NB4 (cell line): Measurements from ENCODE around the gene TVP23C.
"Not testable (repeated sequence)": the region's sequence is repeated elsewhere in the genome, so short reads cannot be mapped to it uniquely, and the experiment has no call there.

Source experiments
- DNase-seq: peaks from one replicate; pipeline ENCODE4 v3.0.0; 2010; ENCODE audit warnings: low read depth
- H3K4me3 ChIP-seq: one replicate; pipeline ENCODE4 v1.5.1; 2011; ENCODE audit warnings: mild to moderate bottlenecking, low read depth, low read length, moderate library complexity
- MYC ChIP-seq: IDR thresholded peaks from 2 replicates; pipeline ENCODE4 v1.6.1; 2011; ENCODE audit warnings: low read depth, low read length
- POLR2A ChIP-seq: IDR thresholded peaks from 2 replicates; pipeline ENCODE4 v1.6.1; 2011; ENCODE audit warnings: mild to moderate bottlenecking; ENCODE audit not compliant: insufficient read length; ENCODE audit errors: extremely low read depth
- TF ChIP-seq, protein P1 (sequence below): IDR thresholded peaks from one replicate; pipeline ENCODE4 v1.5.1; 2012; ENCODE audit warnings: low read depth, low read length
- TF ChIP-seq, protein P2 (sequence below): IDR thresholded peaks from 2 replicates; pipeline ENCODE4 v1.6.1; 2011; ENCODE audit warnings: low read depth, low read length

Gene TVP23C

DNA sequence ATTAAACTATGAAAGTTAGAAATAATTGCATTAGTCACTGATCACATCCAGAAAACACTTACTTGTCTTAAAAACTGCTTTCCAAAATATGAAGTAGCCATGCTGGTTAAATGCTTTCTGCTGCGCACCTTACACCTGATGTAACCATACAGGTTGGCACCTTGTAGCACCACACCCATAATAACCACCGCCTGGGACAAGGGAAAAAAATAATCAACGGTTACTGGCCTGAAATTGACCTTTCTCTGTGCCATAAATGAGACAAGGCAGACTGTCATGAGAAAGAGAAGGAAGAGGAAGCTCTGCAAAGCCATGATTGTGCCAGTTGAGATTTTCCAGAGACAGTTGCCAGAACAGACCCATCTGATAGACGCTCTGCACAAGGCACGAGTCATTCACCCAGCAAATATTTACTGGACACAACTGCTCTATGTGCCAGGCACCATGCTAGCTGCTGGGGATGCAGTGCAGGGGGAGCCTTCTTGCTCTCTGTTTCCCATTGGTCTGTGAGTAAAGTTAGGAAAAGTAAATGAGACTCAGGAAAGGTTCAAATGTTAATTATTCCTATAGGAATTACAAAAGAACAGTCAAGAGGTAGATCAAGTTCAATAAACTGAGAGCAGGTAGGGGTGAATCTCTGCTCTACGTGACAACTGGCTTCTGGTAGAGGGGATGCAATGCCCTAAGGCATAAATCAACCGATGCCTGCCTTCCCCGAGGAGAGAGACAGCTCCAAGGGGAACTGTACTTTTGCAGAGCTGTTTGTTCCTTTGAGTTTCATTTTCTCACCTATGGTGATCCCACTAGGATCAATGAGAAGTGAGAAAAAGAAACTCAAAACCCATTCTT lies 22.7 kb downstream of the TVP23C start:
- not testable (repeated sequence) for DNase-seq, H3K4me3 ChIP-seq

DNA sequence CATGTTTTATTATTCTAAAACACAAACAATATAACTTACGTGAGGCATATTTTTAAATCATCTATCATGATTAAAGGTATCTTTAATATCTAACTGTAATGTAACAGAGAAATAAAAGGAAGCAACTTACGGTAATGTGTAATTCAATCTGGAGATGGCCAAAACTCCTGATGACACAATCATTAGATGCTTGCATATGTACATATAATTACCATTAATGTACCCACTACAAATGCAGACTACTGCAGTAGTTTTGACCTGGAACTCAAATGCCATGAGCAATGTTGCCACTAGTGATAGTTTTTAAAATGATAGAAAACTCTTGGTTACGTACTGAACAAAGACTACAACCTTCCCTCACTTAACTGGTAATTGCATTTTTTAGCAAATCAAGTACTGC lies 30.2 kb downstream of the TVP23C start:
- not testable (repeated sequence) for H3K4me3 ChIP-seq, DNase-seq

DNA sequence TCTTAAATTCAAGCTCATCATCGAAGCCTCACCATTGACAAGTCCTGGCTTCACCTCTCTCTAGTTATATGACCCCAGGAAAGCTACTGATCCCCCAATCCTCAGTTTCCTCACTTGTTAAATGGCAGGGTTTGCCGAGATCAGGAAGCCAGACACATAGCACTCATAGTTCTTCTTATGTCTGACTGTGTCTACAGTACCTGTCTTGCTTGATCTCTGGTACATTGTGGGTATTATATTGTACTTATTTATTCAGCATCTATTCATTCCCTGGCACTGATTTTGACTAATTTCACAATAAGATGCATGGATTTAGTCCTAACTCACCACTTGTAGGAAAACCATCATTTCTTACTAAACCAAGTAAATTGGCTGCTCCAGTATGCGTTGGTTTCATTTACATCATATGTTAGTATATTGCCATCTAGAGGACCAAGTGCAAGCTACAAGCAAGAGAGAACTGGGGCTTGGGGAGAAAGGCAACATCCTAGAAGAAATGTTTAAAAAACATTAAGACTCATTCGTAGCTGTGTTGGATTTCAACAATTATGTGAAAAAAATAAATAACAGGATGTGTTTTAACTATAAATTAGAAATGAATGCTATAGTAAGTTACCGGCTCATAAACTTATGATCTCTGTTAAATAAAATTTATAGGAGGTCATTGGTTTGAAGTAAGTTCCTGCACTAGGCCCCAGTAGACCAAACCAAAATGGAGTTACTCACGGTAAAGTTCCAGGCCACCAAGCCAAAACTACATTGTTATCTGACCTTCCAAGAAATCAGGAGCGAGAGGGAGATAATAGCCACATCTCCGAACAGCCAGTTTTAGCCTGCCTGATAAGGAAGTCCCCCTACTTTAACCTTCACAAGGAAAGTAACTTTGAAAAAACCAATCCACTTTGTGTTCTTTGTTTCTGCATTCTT lies 36.7 kb downstream of the TVP23C start:
- H3K4me3 ChIP-seq = not testable (repeated sequence)
- DNase-seq = peak; percentile 71
- TF ChIP-seq, protein P1, sequence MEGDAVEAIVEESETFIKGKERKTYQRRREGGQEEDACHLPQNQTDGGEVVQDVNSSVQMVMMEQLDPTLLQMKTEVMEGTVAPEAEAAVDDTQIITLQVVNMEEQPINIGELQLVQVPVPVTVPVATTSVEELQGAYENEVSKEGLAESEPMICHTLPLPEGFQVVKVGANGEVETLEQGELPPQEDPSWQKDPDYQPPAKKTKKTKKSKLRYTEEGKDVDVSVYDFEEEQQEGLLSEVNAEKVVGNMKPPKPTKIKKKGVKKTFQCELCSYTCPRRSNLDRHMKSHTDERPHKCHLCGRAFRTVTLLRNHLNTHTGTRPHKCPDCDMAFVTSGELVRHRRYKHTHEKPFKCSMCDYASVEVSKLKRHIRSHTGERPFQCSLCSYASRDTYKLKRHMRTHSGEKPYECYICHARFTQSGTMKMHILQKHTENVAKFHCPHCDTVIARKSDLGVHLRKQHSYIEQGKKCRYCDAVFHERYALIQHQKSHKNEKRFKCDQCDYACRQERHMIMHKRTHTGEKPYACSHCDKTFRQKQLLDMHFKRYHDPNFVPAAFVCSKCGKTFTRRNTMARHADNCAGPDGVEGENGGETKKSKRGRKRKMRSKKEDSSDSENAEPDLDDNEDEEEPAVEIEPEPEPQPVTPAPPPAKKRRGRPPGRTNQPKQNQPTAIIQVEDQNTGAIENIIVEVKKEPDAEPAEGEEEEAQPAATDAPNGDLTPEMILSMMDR = peak; percentile 42

DNA sequence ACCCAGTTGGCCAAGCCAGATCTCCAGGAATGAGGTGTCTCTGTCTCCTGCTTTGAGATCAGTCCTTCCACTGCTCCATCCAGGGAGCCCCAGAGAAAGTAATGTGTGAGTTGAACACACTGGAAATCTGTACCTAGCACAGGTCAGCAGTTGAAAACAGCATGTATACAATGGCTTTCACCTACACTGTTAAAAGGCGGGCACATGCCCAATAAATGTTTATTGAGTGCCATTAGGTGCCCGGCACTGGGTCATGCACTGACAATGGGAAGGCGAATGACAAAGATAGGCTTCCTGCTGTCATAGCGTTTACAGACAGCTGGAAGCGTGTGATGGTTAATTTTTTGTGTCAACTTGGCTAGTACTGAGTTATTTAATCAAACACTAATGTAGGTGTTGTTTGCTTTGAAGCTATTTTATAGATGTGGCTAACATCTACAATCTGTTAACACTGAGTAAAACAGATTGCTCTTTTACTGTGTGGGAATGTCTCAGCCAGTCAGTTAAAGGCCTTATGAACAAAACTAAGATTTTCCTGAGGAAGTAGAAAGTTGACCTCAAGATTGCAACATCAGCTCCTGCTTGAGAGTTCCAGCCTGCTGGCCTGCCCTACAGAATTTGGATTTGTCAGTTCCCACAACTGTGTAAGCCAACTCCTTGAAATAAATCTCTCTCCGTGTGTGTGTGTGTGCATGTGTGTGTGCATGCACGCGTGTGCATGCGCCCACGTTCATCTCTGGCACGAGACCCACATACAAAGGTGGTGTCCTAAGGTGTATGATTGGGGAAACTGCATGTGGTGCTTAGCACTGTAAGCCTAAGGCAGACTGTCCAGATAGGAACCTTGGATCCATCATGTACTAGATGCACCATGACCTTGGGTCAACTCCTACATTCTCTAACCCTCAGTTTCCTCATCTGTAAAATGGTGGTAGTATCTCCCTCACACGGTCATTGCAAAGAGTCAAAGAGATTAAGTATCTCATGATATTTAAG lies 38.0 kb downstream of the TVP23C start:
- not testable (repeated sequence) for H3K4me3 ChIP-seq
- peak; percentile 55 for DNase-seq

DNA sequence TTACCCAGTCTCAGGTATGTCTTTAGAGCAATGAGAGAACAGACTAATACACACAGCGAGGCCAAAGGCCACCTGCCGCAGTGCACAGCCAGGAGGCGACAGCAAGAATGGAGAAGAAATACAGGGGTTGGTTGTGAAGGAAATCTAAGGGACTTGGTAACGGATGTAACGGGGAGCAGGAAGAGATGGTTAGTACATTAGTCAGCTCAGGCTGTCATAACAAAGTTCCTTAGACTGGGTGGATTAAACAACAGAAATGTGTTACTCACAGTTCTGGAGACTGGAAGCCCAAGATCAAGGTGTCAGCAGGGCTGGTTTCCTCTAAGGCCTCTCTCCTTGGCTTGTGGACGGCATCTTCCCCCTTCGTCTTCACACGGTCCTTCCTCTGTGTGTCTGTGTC lies 47.1 kb downstream of the TVP23C start:
- DNase-seq = no peak
- no peak for TF ChIP-seq POLR2A
- H3K4me3 ChIP-seq = no peak overlapping the region

DNA sequence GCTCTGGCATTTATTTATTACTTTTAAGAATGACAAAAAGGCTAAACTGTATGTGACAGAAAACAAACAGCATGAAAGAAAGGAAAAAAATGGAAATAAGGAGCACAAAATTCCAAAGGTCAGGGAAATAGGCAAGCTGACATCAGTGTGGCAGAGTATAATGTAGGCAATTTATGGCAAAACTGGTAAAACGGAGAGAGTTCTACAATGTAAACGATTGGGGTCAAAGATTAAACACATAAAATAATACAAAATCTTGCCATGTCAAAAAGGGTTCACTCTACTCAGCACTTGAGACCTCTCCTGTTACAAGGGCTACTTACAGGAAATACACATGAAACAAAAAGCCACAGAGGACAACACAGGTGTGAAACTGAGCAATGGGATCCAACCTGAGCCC lies 48.8 kb downstream of the TVP23C start:
- H3K4me3 ChIP-seq = no peak overlapping the region
- TF ChIP-seq, protein P2, sequence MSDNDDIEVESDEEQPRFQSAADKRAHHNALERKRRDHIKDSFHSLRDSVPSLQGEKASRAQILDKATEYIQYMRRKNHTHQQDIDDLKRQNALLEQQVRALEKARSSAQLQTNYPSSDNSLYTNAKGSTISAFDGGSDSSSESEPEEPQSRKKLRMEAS = no peak
- TF ChIP-seq, protein P1 = no peak
- TF ChIP-seq MYC (no peak), POLR2A (no peak)
- no peak for DNase-seq

DNA sequence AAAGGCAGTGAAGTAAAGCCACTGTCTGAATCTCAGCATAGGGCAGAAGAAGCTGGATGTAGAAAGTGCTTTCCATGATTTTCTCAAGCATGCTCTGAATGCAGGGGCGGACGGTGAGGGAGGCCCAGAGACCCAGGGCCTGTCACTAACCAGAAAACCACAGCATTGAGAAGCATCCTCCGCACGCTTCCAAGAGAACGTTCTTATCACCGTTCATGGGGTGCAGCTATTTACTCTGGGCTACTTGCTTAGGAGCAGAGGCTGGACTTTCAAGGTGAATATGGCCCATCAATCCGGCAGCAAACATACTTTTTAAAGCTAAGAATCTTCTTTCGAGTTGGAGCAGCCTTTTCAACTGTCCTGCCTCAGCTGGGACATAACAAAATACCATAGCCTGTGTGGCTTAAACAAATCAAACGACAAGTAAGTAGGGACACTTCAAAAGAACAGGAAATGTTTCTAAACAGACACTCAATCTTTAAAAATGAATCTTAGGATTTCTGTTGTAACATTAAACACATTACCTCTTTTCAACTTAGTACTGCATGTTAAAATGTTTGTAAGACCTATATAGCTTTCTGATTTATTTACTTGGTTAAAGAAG lies 49.3 kb downstream of the TVP23C start:
- no peak overlapping the region for H3K4me3 ChIP-seq
- no peak for DNase-seq
- TF ChIP-seq, protein P1 = no peak
- TF ChIP-seq POLR2A = no peak
- TF ChIP-seq, protein P2 = no peak
- no peak for TF ChIP-seq MYC
